Activated CD8-positive, alpha-beta memory T cell treated with anti-CD3 and anti-CD28 coated beads, Interleukin-2, amount 50 U/mL, for 48 hours (primary cell): Measurements from ENCODE around the gene GPD1.
"Not testable (repeated sequence)": the region's sequence is repeated elsewhere in the genome, so short reads cannot be mapped to it uniquely, and the experiment has no call there.

Source experiments
- DNase-seq: peaks from one replicate; pipeline ENCODE4 v3.0.0-alpha.2; 2020

Gene GPD1

GRCh38 chr12:50074936-50075807 is 28.6 kb upstream of the GPD1 start:
- peak; percentile 89 for DNase-seq

GRCh38 chr12:50075808-50076170 is 28.0 kb upstream of the GPD1 start:
- DNase-seq = no peak

- DNase-seq = no peak
Measured at GRCh38 chr12:50077099-50077498, 26.7 kb upstream of the GPD1 start.

- no peak for DNase-seq
Measured at GRCh38 chr12:50078281-50078680, 25.5 kb upstream of the GPD1 start.

GRCh38 chr12:50079771-50080170 is 24.0 kb upstream of the GPD1 start:
- no peak for DNase-seq

GRCh38 chr12:50081096-50081808 is 22.6 kb upstream of the GPD1 start:
- no peak for DNase-seq

GRCh38 chr12:50082644-50083043 is 21.2 kb upstream of the GPD1 start:
- DNase-seq = no peak

GRCh38 chr12:50083301-50083700 is 20.5 kb upstream of the GPD1 start:
- no peak for DNase-seq

- not testable (repeated sequence) for DNase-seq
Measured at GRCh38 chr12:50084409-50084774, 19.4 kb upstream of the GPD1 start.

GRCh38 chr12:50084775-50085614 is 18.8 kb upstream of the GPD1 start, which contains the start of gene SMARCD1:
TSS of gene SMARCD1 (plus strand) at chr12:50085342. CDS start at chr12:50085370, 28 bp downstream.
- peak; percentile 90 for DNase-seq

- no peak for DNase-seq
Measured at GRCh38 chr12:50085615-50086072, 18.2 kb upstream of the GPD1 start.

GRCh38 chr12:50086148-50086547 is 17.7 kb upstream of the GPD1 start:
- no peak for DNase-seq

- no peak for DNase-seq
Measured at GRCh38 chr12:50087151-50087550, 16.7 kb upstream of the GPD1 start.

GRCh38 chr12:50087995-50088394 is 15.8 kb upstream of the GPD1 start:
- DNase-seq = no peak

GRCh38 chr12:50088577-50089335 is 15.1 kb upstream of the GPD1 start:
- no peak for DNase-seq

GRCh38 chr12:50089730-50090129 is 14.1 kb upstream of the GPD1 start:
- DNase-seq = no peak

GRCh38 chr12:50090391-50090790 is 13.4 kb upstream of the GPD1 start:
- no peak for DNase-seq

GRCh38 chr12:50097952-50098351 is 5.9 kb upstream of the GPD1 start:
- DNase-seq = no peak

- DNase-seq = no peak
Measured at GRCh38 chr12:50099302-50100008, 4.4 kb upstream of the GPD1 start.

GRCh38 chr12:50100561-50100960 is 3.2 kb upstream of the GPD1 start:
- no peak for DNase-seq

- DNase-seq = no peak
Measured at GRCh38 chr12:50101663-50102062, 2.1 kb upstream of the GPD1 start.

- no peak for DNase-seq
Measured at GRCh38 chr12:50102131-50102531, 1.7 kb upstream of the GPD1 start.
